NCI-H1930 (cell line): Measurements from ENCODE around the gene SHISA9.

ENCODE experiments used
- DNase-seq, 2 experiments: peaks; one replicate each; lab custom pipeline; 2025; lab: John Stamatoyannopoulos, UW

The SHISA9 gene

GRCh38 chr16:12951976-12952375 lies 50.6 kb downstream of the SHISA9 start:
- no peak for DNase-seq

DNA sequence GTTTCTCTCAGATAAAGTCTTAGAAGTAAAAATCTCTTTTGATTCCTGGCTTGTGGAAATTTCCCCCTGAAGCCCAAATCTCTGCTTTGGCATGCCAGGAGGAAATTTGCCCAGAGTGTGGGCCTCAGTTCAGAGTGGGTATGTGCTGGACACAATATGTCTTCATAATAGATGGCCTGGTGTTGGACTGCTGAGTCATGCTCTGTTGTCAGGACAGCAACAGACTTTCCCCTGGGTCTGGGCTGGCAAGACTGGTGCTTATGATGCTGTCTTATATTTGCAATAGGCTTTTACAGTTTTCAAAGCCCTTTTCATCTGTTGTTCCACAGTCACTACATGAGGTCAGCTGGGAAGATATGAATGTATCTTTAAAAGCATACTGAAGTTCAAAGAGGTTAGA lies 57.0 kb downstream of the SHISA9 start:
- DNase-seq, result no peak

GRCh38 chr16:12959072-12959471 lies 57.7 kb downstream of the SHISA9 start:
- DNase-seq, result no peak

DNA sequence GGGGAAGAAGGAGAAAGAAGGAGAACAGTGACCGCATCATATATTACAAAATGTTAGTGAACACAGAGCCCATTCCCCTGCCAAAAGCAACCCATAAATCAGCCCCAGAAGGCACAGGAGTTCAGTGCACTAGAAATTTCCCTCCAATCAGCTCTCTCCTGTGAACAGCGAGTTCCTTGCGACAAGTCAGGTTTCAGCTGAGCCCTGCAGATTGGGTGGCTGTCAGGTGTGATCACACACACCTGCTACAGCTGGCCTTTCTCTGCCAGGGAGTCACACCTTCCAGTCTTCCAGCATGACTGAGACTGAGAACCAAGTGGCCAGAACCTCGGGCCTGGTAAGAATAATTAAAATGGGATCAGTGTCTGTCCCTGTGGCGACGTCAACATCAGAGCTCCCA lies 60.2 kb downstream of the SHISA9 start:
- DNase-seq, result no peak

DNA sequence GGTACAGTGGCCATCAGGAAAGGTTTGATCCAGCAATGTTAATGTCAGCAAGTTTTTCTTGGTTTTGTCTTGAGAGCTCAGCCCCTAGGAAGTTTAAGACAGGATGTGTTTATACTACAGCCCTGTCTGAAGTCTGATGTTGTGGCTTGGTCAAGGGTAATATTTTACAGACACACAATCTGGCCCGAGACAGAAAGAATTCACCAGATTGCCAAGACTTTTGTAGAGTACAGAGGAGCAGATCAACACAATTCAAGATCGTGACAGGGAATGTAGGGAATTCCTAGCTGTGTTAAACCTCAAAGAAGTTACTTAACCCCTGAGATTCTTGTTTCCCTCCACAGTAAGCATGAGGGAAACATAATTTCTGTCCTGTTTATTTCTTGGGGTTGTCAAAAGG lies 63.1 kb downstream of the SHISA9 start:
- DNase-seq, result no peak

DNA sequence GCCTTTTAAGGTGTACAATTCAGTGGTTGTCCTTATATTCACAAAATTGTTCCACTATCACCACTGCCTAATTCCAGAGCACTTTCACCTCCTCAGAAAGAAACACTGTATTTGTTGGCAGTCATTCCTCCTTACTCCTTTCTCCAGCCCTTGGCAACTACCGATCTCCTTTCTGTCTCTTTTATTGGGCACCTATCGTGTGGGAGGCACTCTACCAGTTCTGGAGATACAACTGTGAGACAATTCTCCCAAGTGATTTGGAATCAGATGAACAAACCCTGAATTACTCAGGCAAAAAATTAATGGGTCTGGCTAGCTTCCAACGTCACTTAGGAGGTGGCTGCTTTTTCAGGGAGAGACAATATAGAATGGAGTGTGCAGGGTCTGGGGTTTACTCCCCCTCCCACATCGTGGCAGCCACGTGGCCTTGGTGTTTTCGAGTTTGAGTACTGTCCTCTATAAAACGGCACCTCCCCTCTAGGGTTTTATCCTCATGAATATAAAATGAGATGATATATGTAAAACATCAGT lies 63.9 kb downstream of the SHISA9 start:
- no peak for DNase-seq

DNA sequence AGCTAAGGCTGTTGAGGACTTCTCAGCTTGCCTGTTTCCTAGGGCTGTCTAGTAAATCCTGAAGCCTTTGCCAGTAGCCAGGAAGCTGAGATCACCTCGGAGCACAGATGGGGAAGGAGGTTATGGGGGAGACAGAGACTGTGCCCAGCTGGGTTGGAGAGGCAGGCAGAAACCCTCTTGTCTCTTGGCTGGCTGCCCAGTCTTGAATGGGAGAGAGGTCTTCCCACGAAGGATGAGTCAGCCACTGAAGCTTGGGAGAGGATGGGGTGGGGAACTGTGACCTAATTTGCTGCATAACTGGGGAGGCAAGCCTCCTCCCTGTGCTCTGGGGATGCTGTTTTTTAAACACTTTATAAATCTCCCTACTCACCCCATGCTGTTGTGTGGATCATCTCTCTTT lies 69.8 kb downstream of the SHISA9 start:
- no peak for DNase-seq

DNA sequence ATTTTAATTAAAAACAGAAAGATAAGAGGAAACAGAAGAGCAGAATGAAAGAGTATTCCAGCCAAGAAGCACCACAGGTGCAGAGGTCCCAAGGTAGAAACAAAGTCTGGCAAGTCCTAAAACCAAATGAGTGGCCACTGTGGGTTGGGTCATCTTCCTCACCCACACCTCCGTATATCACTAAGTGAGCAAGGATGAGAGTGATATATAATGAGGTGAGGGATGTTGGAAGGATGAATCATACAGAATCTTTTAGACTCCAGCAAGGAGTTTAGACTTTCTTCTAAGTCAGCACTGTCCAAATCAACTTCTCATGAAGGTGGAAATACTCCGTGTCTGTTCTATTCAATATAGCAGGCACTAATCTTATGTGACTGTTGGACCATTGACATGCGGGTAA lies 70.8 kb downstream of the SHISA9 start:
- DNase-seq, result no peak

- no peak for DNase-seq
These were observed 74.4 kb downstream of the SHISA9 start for GRCh38 chr16:12975766-12976165.

DNA sequence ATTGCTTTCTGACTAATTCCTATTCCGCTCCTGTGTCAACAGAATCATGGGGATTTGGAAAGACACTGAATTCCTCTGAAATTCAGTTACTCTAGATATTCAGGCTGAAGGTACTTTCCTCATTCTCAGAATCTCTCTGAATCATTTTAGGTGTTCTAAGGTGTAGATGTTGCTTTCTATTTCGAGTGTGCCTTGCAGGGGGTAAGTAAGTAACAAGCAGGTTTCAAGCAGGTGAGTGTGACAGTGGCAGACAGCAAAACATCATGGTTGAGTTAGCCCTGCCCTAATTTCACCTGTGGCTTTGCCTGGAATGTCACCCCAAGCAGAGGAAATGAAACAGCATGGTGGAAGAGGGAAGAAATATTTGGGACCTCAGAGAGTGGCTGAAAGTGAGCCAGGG lies 75.1 kb downstream of the SHISA9 start:
- no peak for DNase-seq

GRCh38 chr16:12976936-12977335 lies 75.5 kb downstream of the SHISA9 start:
- no peak for DNase-seq

DNA sequence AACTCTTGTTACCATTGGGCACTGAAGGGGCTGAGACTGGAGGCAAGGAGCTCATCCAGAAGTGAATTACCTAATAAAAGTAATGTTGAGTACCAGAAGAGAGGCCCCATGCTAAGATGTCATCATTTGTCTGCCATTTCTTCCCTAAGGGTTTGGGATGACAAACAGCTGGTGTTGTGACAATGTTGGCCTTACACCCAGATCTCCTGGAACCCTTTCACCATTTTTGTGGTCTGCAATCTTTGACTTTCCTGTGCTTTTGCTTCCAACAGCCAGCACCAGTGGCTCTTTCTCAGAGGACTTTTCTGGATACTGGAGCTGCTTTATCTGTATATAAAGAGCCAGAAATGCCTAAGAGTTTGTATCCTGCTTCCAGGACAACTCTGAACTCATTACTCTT lies 84.1 kb downstream of the SHISA9 start:
- DNase-seq, result no peak

DNA sequence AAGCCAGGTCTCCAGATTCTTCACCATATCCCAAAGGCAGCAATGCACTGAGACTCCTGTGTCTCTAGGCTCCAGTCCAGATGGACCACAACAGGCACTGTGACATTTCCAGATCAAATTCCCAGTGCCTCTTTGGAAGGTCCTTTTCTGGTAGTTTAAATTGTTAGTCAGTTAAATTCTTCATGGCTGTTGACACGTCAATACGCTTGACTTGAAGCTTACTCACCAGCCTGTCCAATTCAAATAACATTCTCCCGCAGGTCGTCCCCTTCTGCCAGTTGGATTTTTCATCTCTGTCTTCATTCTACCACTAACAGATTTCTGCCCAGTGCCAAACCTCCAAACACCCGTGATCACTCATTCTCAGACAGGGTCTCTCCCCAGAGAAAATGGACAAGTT lies 86.7 kb downstream of the SHISA9 start:
- DNase-seq, result no peak

DNA sequence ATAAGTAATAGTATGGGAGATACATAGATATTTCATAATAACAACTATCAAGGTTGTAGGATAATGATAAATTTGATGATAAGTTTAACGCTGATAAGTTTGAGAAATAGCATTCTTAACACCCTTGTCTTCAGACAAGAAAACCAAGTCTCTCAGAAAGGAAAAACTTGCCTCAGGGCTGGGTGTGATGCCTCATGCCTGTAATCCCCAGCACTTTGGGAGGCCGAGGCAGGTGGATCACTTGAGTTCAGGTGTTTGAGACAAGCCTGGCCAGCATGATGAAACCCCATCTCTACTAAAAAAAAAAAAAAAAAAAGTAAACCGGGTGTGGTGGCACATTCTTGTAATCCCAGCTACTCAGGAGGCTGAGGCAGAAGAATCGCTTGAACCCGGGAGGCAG lies 90.7 kb downstream of the SHISA9 start:
- no peak for DNase-seq

DNA sequence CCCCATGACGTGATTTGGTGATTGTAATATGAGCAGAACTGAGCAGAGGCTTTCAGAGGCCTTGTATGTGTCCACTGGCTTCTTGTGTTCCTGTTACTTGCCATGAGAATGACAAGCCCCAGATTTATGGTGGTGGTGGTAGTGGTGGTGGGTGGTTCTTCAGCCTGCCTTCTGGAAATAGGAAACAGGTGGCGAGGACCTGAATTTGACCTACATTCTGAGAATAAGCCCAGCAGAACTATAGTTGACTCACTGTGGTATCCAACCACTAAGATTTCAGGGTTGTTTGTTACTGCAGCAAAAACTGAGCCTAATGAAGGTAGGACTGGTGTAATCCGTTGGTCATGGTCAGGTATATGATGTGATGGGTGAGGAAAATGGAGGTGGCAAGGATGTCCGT lies 93.0 kb downstream of the SHISA9 start:
- DNase-seq, result no peak

DNA sequence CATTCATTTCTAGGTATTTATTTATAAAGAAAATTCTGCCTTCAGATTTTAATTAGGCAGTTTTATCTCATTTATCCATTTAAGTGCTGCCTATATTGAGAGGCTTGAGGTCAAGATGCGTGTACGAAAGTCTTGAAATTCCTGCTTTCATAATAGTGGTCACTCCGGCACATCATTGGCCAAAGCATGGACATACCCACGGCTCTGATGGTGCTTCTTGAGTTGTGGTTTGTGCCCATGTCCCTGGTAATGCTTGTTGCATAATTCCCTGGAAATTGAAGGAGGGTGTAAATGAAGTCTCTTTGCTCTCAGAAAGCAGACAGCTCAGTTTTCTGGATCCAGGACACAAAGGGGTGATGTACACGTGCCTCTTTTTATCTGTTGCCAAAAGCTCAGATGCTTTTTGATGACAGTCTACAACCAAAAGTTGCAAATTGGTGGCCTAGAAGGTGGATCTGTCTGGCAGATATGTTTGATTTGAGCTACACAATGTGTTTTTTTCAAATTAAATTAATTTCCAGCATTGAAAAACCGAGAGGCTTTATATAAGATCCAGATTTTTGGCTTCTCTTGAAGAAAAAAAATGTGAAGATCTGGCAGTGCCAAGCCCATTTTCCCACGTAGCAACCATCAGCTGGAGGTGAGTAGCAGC lies 94.4 kb downstream of the SHISA9 start:
- no peak for DNase-seq

DNA sequence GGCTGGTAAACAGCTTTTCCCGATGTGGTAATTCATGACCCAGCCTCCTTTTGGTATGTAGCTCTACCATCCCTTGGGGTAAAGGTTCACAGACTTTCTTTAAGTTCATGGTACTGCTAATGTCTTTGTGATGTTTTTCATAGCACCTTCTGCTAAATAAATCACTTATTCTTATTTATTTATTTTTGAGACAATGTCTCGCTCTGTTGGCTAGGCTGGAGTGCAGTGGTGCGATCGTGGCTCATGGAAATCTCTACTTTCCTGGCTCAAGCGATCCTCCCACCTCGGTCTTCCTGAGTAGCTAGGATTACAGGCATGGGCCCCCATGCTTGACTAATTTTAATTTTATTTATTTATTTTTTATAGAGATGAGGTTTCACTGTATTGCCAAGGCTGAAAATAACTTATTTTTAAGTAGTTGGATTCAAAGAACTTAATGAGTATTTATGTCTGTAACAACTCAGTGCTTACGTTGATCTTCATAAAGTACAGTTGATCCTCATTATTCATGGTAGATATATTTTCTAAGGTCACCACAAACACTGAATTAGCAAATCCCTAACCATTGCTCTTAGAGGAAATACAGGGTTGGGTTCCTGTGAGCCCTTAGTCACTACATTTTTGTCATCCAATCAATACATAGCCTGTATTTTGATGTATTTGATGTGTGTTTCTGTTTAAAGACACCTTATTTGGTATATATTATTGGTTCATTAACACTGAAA lies 97.1 kb downstream of the SHISA9 start:
- no peak for DNase-seq

DNA sequence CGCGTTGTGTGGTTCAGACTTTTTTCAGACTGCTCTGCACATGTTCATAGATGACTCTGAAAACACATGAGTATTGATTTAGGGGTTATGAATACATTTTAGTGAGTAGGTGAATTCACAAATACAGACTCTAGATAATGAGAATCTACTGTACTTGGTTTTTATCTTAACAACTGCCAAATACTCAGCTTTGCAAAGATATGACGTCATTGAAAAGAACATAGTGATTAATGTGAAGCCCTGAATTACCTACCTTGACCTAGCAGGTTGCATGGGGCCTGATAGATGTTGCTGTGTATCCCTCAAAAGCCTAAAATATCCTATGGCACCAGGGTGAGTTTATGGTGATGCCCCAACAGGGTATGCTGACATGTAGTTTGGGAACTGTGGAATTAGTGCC lies 98.0 kb downstream of the SHISA9 start:
- no peak for DNase-seq

GRCh38 chr16:13005721-13006247 lies 104.4 kb downstream of the SHISA9 start:
- no peak for DNase-seq

DNA sequence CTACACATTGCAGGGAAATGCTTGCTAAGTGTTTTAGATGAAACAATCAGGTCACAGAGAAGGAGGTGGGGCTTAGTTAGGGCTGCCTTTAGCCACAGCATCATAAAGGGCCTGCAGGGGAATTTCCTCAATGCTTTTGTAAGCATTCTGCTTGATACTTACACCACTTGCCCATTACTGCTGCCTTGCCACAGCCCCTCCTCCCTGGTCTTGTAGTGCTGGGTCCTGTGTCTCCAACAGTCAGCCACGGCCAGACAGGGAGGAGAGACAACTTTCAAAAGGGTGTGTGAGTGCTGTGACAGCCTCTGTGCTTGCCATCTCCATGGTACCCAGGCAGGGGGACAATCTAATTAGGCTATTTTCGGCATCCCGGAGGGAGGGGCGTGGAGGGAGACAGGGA lies 111.2 kb downstream of the SHISA9 start:
- DNase-seq, result no peak

DNA sequence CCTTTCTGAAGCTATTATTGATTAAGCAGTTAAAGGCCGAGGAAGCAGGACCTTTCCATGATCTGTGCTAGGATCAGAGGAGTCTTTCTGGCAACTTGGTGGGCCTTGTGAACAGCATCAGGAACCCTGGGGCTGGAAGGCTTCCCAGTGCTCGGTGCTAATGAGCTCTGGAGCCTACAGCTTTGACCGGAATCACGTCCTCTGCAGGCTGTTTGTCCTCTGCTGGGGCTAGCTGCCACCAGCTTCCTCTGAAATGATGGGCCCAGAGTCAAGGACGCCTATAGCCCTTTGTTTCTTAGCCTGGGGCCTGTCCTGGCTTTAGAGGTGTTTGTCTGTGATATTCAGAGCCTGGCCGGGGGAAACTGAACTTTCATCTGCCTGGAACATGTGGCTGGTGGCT lies 111.6 kb downstream of the SHISA9 start:
- DNase-seq, result no peak

- no peak for DNase-seq
These were observed 113.1 kb downstream of the SHISA9 start for GRCh38 chr16:13014476-13014875.

DNA sequence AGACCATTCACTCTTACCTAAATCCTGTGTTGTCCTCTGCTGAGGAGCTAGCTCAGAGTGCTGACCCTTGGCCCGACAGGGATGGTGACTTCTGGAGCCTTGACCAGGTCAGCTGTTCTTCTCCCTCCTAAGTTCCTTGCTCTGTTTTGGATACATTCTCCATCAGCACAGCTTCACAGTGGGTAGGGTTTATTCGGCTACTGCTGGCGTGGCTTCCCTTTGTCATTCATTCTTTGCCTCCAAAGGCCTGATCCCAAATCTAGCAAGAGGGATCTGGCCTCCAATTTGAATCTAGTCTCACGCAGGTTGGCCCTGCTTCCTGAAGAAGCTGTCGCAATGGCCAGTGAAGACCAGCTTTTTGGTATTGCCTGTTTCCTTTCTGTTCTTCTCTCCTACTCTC lies 116.6 kb downstream of the SHISA9 start:
- no peak for DNase-seq

DNA sequence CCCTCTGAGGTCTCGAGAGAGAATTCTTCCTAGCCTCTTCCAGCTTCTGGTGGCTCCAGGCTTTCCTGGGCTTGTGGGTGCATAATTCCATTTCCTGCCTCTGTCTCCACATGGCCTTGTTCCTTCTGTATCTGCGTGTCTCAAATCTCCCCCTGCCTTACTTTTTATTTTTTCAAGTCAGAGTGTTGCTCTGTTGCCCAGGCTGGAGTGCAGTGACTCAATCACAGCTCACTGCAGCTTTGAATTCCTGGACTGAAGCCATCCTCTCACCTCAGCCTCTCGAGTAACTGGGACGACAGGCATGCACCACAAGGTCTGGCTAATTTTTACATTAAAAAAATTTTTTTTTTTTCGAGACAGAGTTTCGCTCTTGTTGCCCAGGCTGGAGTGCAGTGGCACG lies 120.6 kb downstream of the SHISA9 start:
- no peak for DNase-seq
